Left forelimb (tissue), 1 donor: ENCODE measurements around the gene ZFAND4.
"Not testable (repeated sequence)": the region's sequence is repeated elsewhere in the genome, so short reads cannot be mapped to it uniquely, and the experiment has no call there.

Source experiments
- DNase-seq: peaks from one replicate; pipeline ENCODE4 v3.0.0-alpha.2; 2018; ENCODE audit warnings: low spot score

The ZFAND4 gene

GRCh38 chr10:45640941-45641340, 31.6 kb downstream of the ZFAND4 start:
- no peak for DNase-seq

- DNase-seq = no peak
Measured at GRCh38 chr10:45640049-45640448, 32.5 kb downstream of the ZFAND4 start.

GRCh38 chr10:45627412-45628048, 45.0 kb downstream of the ZFAND4 start:
- DNase-seq = no peak

GRCh38 chr10:45625879-45626278, 46.7 kb downstream of the ZFAND4 start:
- DNase-seq = no peak

- DNase-seq = no peak
Measured at GRCh38 chr10:45624724-45625123, 47.8 kb downstream of the ZFAND4 start.

GRCh38 chr10:45614869-45615268, 57.7 kb downstream of the ZFAND4 start:
- DNase-seq = no peak

- no peak for DNase-seq
Measured at GRCh38 chr10:45612741-45613140, 59.8 kb downstream of the ZFAND4 start.

GRCh38 chr10:45608052-45608451, 64.5 kb downstream of the ZFAND4 start:
- no peak for DNase-seq

GRCh38 chr10:45607276-45607675, 65.3 kb downstream of the ZFAND4 start:
- no peak for DNase-seq

- no peak for DNase-seq
Measured at GRCh38 chr10:45602836-45603235, 69.7 kb downstream of the ZFAND4 start.

- DNase-seq = no peak
Measured at GRCh38 chr10:45602082-45602730, 70.4 kb downstream of the ZFAND4 start.

- DNase-seq = not testable (repeated sequence)
Measured at GRCh38 chr10:45601254-45601930, 71.2 kb downstream of the ZFAND4 start.

- not testable (repeated sequence) for DNase-seq
Measured at GRCh38 chr10:45600337-45601253, 72.0 kb downstream of the ZFAND4 start.

GRCh38 chr10:45599646-45600045, 72.9 kb downstream of the ZFAND4 start:
- no peak for DNase-seq

GRCh38 chr10:45599021-45599603, 73.5 kb downstream of the ZFAND4 start:
- DNase-seq = no peak

- DNase-seq = no peak
Measured at GRCh38 chr10:45596526-45596925, 76.0 kb downstream of the ZFAND4 start.

- peak; percentile 94 for DNase-seq
Measured at GRCh38 chr10:45594276-45595157, 78.1 kb downstream of the ZFAND4 start.

- no peak for DNase-seq
Measured at GRCh38 chr10:45593938-45594275, 78.7 kb downstream of the ZFAND4 start.

GRCh38 chr10:45592926-45593325, 79.6 kb downstream of the ZFAND4 start:
- no peak for DNase-seq

- DNase-seq = no peak
Measured at GRCh38 chr10:45592432-45592831, 80.1 kb downstream of the ZFAND4 start.

- DNase-seq = no peak
Measured at GRCh38 chr10:45591280-45591679, 81.3 kb downstream of the ZFAND4 start.
